H9 (cell line): ENCODE results near the gene DUT. TPM values are rescaled to one million over a fixed set of nuclear protein-coding genes. Genes with fewer than 3 reads are reported as not detected.
A peak's percentile ranks its signal among the peaks of the same experiment; 100 is the strongest.

Experiments used
- DNase-seq: peaks from one replicate; pipeline ENCODE4 v3.0.0-alpha.2; 2017
- H2AFZ ChIP-seq: one replicate; pipeline ENCODE4 v1.6.1; 2013; ENCODE audit warnings: mild to moderate bottlenecking, low read length, control low read depth, moderate library complexity
- H2AK5ac ChIP-seq: 2 replicates; pipeline ENCODE4 v1.6.1; 2013; ENCODE audit warnings: low read length, control low read depth, mixed read lengths; ENCODE audit not compliant: insufficient read length
- H2BK120ac ChIP-seq: one replicate; pipeline ENCODE4 v1.6.1; 2013; ENCODE audit warnings: low read depth, mild to moderate bottlenecking, low read length, control low read depth, inconsistent platforms; ENCODE audit not compliant: poor library complexity, severe bottlenecking
- H2BK12ac ChIP-seq: 2 replicates; pipeline ENCODE4 v1.6.1; 2013; ENCODE audit warnings: low read length, control low read depth, mixed read lengths, low read depth; ENCODE audit not compliant: insufficient read length
- H2BK15ac ChIP-seq: 2 replicates; pipeline ENCODE4 v1.6.1; 2013; ENCODE audit warnings: low read depth, low read length, control low read depth
- H2BK20ac ChIP-seq: one replicate; pipeline ENCODE4 v1.6.1; 2013; ENCODE audit warnings: low read depth, mild to moderate bottlenecking, low read length, control low read depth, inconsistent platforms; ENCODE audit not compliant: poor library complexity, severe bottlenecking
- H2BK5ac ChIP-seq: 2 replicates; pipeline ENCODE4 v1.6.1; 2013; ENCODE audit warnings: low read length, control low read depth, mixed read lengths; ENCODE audit not compliant: insufficient read length
- H3K14ac ChIP-seq: 2 replicates; pipeline ENCODE4 v1.6.1; 2013; ENCODE audit warnings: low read length, control low read depth; ENCODE audit not compliant: insufficient read depth
- H3K18ac ChIP-seq: 2 replicates; pipeline ENCODE4 v1.6.1; 2013; ENCODE audit warnings: low read depth, mild to moderate bottlenecking, mixed read lengths, low read length, control low read depth; ENCODE audit not compliant: insufficient read length
- H3K23ac ChIP-seq: 2 replicates; pipeline ENCODE4 v1.6.1; 2013; ENCODE audit warnings: low read length, control low read depth, mixed read lengths, low read depth; ENCODE audit not compliant: insufficient read length
- H3K23me2 ChIP-seq: 2 replicates; pipeline ENCODE4 v1.6.1; 2013; ENCODE audit warnings: low read depth, mild to moderate bottlenecking, mixed read lengths, low read length, control low read depth; ENCODE audit not compliant: insufficient read length, poor library complexity, severe bottlenecking
- H3K27ac ChIP-seq: 2 replicates; pipeline ENCODE4 v1.5.1; 2013; ENCODE audit warnings: low read length, control low read depth, mixed read lengths, low read depth; ENCODE audit not compliant: insufficient read length
- H3K27me3 ChIP-seq: 2 replicates; pipeline ENCODE4 v1.6.1; 2013; ENCODE audit warnings: low read length, control low read depth, inconsistent platforms; ENCODE audit not compliant: insufficient read depth
- H3K4ac ChIP-seq: 2 replicates; pipeline ENCODE4 v1.6.1; 2013; ENCODE audit warnings: low read depth, mild to moderate bottlenecking, control low read depth, inconsistent platforms, low read length, moderate library complexity
- H3K4me1 ChIP-seq: 2 replicates; pipeline ENCODE4 v1.6.1; 2013; ENCODE audit warnings: low read length, control low read depth, inconsistent platforms; ENCODE audit not compliant: insufficient read depth
- H3K4me2 ChIP-seq: 2 replicates; pipeline ENCODE4 v1.6.1; 2013; ENCODE audit warnings: low read length, control low read depth, mixed read lengths; ENCODE audit not compliant: insufficient read length, insufficient read depth
- H3K56ac ChIP-seq: 2 replicates; pipeline ENCODE4 v1.6.1; 2013; ENCODE audit warnings: low read depth, mild to moderate bottlenecking, mixed read lengths, low read length, control low read depth; ENCODE audit not compliant: insufficient read length
- H3K79me1 ChIP-seq: 2 replicates; pipeline ENCODE4 v1.6.1; 2013; ENCODE audit warnings: low read depth, mild to moderate bottlenecking, moderate library complexity, low read length, control low read depth, inconsistent platforms; ENCODE audit not compliant: insufficient read depth, poor library complexity, severe bottlenecking
- H3K79me2 ChIP-seq: 2 replicates; pipeline ENCODE4 v1.6.1; 2013; ENCODE audit warnings: low read length, control low read depth, inconsistent platforms; ENCODE audit not compliant: insufficient read depth
- H3K9ac ChIP-seq: 2 replicates; pipeline ENCODE4 v1.6.1; 2013; ENCODE audit warnings: low read length, control low read depth, mixed read lengths; ENCODE audit not compliant: insufficient read length; ENCODE audit errors: extremely low read depth
- H3K9me3 ChIP-seq: one replicate; pipeline ENCODE4 v1.6.1; 2013; ENCODE audit warnings: low read depth, low read length, inconsistent platforms; ENCODE audit not compliant: control insufficient read depth
- H3T11ph ChIP-seq: one replicate; pipeline ENCODE4 v1.6.1; 2013; ENCODE audit warnings: mild to moderate bottlenecking, low read length, control low read depth, inconsistent platforms
- H4K20me1 ChIP-seq: one replicate; pipeline ENCODE4 v1.6.1; 2013; ENCODE audit not compliant: control insufficient read depth, insufficient read length, insufficient read depth
- H4K5ac ChIP-seq: 2 replicates; pipeline ENCODE4 v1.6.1; 2013; ENCODE audit warnings: low read depth, mild to moderate bottlenecking, mixed read lengths, low read length, control low read depth; ENCODE audit not compliant: insufficient read length
- H4K8ac ChIP-seq: replicated peaks from 2 replicates; pipeline ENCODE4 v1.6.1; 2013; ENCODE audit warnings: low read length, control low read depth, mixed read lengths, low read depth; ENCODE audit not compliant: insufficient read length
- H4K91ac ChIP-seq: 2 replicates; pipeline ENCODE4 v1.6.1; 2013; ENCODE audit warnings: low read depth, mild to moderate bottlenecking, moderate library complexity, mixed read lengths, low read length, control low read depth; ENCODE audit not compliant: insufficient read length
- H3K27ac Mint-ChIP-seq, 3 experiments: 2 replicates in 2 of 3; 3 replicates in 1 of 3; pipeline ENCODE4 v1.8.0; 2020 to 2021; ENCODE audit warnings: mixed read lengths in 3 of 3, mild to moderate bottlenecking in 1 of 3, moderate library complexity in 1 of 3
- H3K27me3 Mint-ChIP-seq: 2 replicates; pipeline ENCODE4 v1.8.0; 2021; ENCODE audit warnings: low read depth, mild to moderate bottlenecking, moderate library complexity, mixed read lengths
- H3K36me3 Mint-ChIP-seq, 3 experiments: 2 replicates in 2 of 3; 3 replicates in 1 of 3; pipeline ENCODE4 v1.8.0; 2020 to 2021; ENCODE audit warnings: low read depth in 3 of 3, mixed read lengths in 3 of 3; ENCODE audit not compliant: insufficient read depth in 1 of 3
- H3K4me1 Mint-ChIP-seq, 2 experiments: 2 replicates each; pipeline ENCODE4 v1.8.0; 2020; ENCODE audit warnings: mixed read lengths in 2 of 2
- H3K4me3 Mint-ChIP-seq, 2 experiments: 2 replicates in 1 of 2; 3 replicates in 1 of 2; pipeline ENCODE4 v1.8.0; 2020 to 2021; ENCODE audit warnings: mild to moderate bottlenecking in 2 of 2, mixed read lengths in 2 of 2, moderate library complexity in 1 of 2
- H3K9me3 Mint-ChIP-seq, 2 experiments: 2 replicates in 1 of 2; 3 replicates in 1 of 2; pipeline ENCODE4 v1.8.0; 2020; ENCODE audit warnings: mild to moderate bottlenecking in 2 of 2, mixed read lengths in 2 of 2, moderate library complexity in 1 of 2
- CTCF ChIP-seq: fragments of 200-600 bp; sonication (generic); conservative IDR thresholded peaks from 3 replicates; pipeline ENCODE4 v1.8.0; 2021; ENCODE audit warnings: antibody characterized with exemption, mild to moderate bottlenecking
- WGBS: extraction: QIAGEN DNeasy Blood & Tissue Kit; methylation state at CpG from one replicate; pipeline ENCODE4 v1.1.7; 2013; ENCODE audit warnings: missing lambda C conversion rate, low lambda C conversion rate, mixed read lengths; ENCODE audit not compliant: insufficient read length; ENCODE audit errors: extremely low coverage; 5-methylcytosine and 5-hydroxymethylcytosine counted together
- total RNA-seq: library from RNA; stranded (reverse); gene quantifications from 2 replicates; pipeline ENCODE4 v1.2.1, GENCODE V29; 2021

DUT gene
- total RNA-seq, 1 experiment from 2014 or later = 137 TPM

GRCh38 chr15:48281674-48282073, 49.6 kb upstream of the DUT start:
- Histone ChIP-seq H3K9me3 (no peaks in the 10 kb centered on the region), H2BK12ac (no peak overlapping the region), H2BK5ac (no peak overlapping the region), H3K9ac (no peak overlapping the region), H4K5ac (no peak overlapping the region), H3K56ac (no peak overlapping the region), H4K91ac (no peak overlapping the region), H3K79me2 (no peaks in the 10 kb centered on the region), H4K20me1 (no peaks in the 10 kb centered on the region), H3K27ac (no peak overlapping the region), H3K4me1 (no peaks in the 10 kb centered on the region), H3K79me1 (no peaks in the 10 kb centered on the region), H3K14ac (no peak overlapping the region), H2BK120ac (no peak overlapping the region), H2BK20ac (no peak overlapping the region), H3K23ac (no peak overlapping the region), H2AFZ (no peak overlapping the region), H3K23me2 (no peaks in the 10 kb centered on the region), H2BK15ac (no peak overlapping the region), H3K18ac (no peak overlapping the region), H3T11ph (no peak overlapping the region), H3K4me2 (no peak overlapping the region), H2AK5ac (no peak overlapping the region), H4K8ac (no peak overlapping the region), H3K27me3 (no peaks in the 10 kb centered on the region), H3K4ac (no peak overlapping the region)
- no peaks in the 10 kb centered on the region for H3K36me3 Mint-ChIP-seq
- peaks cover 16 to 32% of the 10 kb centered on the region in 2 experiments for H3K4me1 Mint-ChIP-seq
- H3K27me3 Mint-ChIP-seq = no peaks in the 10 kb centered on the region
- H3K27ac Mint-ChIP-seq = no peak overlapping the region
- TF ChIP-seq CTCF = peak; percentile 41; the same call in 2 of the 3 replicates
- 100% methylated on average over 1 of the region's 4 CpGs for WGBS
- no peaks in the 10 kb centered on the region for H3K9me3 Mint-ChIP-seq
- no peak for DNase-seq
- H3K4me3 Mint-ChIP-seq = no peak overlapping the region
